ENCODE results near the gene PAEP. TPM values are rescaled to one million over a fixed set of nuclear protein-coding genes. Genes with fewer than 3 reads are reported as not detected.

PAEP gene
- total RNA-seq, 1 experiment from 2014 or later, result not detected

DNA sequence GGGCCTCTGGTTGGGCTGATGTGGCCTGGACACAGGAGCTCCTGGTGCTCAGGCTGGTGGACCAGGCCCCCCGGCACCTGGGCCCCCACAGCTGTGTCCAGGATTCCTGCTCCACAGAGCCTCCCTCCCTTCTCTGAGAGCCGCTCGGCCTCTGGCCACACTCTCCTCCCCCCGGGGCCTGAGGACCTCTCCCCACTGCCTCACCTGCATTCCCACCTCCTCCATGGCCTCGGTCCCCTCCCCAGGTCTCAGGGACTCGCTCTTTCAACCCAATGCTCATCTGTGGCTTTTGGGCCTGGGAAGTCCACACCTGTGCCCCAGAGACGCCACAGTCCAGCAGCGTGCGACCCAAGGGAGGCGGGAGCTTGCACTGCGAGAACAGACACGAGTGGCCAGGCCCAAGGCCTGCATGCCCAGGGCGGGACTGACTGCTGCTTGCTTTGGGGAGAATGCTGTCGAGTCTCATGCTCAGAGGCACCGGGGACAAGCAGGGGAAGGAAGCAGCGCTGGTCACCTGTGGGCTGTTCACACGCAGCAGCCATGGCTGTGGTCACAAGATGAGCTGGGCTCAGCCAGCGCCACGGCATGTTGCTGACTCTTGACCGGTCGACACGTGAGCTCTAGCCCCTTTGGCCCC is 14.6 kb downstream of the PAEP start:
- Mint-ChIP-seq H3K27ac (ENCODE audit: low read depth, unreplicated experiment) (no peak overlapping the region), H3K4me1 (ENCODE audit: insufficient read depth, unreplicated experiment) (no peaks in the 10 kb centered on the region), H3K9me3 (ENCODE audit: unreplicated experiment) (no peaks in the 10 kb centered on the region), H3K27me3 (ENCODE audit: insufficient read depth, unreplicated experiment) (no peaks in the 10 kb centered on the region), H3K4me3 (ENCODE audit: unreplicated experiment) (no peak overlapping the region), H3K36me3 (ENCODE audit: insufficient read depth, unreplicated experiment) (no peaks in the 10 kb centered on the region)
- intact Hi-C loops (cut with micrococcal nuclease), result no loop called here
- POLR2A ChIA-PET, result no interaction called here
- BruUV-seq (replicated peaks), result no TSS peak
- no peak for TF ChIP-seq CTCF (IDR thresholded peaks at IDR 0.05; ENCODE audit: unreplicated experiment)
- no peak for DNase-seq (ENCODE audit: unreplicated experiment)
- CTCF ChIA-PET, result interaction anchor here (0.6 kb wide), 1 partner anchor 133 kb away, joined by 3 read pairs; no protein-coding TSS in a partner anchor

DNA sequence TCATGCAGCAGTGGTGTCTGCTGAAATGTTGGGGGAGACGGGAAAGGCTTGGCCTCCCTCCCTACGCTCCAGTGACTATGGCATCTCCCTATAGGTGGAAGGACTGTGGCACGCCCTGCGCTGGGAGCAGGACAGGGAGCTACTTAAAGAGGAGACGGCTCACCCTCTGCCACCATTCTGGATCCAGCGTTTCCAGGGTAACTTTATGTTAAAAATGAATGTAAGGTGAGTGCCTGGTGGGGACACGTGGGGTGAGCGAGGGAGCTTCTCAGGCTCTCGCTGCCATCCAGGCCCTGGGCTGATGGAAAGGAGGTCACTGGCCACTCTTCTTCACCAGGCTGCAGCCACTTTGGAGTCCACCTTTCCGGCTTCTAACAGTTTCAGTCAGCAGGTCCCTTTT is 15.7 kb downstream of the PAEP start:
- no TSS peak for BruUV-seq (replicated peaks)
- no peak for TF ChIP-seq CTCF (IDR thresholded peaks at IDR 0.05; ENCODE audit: unreplicated experiment)
- ChIA-PET CTCF (no interaction called here), POLR2A (no interaction called here)
- Mint-ChIP-seq H3K27ac (ENCODE audit: low read depth, unreplicated experiment) (no peak overlapping the region), H3K4me1 (ENCODE audit: insufficient read depth, unreplicated experiment) (no peaks in the 10 kb centered on the region), H3K36me3 (ENCODE audit: insufficient read depth, unreplicated experiment) (no peaks in the 10 kb centered on the region), H3K4me3 (ENCODE audit: unreplicated experiment) (no peak overlapping the region), H3K27me3 (ENCODE audit: insufficient read depth, unreplicated experiment) (no peaks in the 10 kb centered on the region), H3K9me3 (ENCODE audit: unreplicated experiment) (no peaks in the 10 kb centered on the region)
- DNase-seq (ENCODE audit: unreplicated experiment), result no peak
- intact Hi-C loops (cut with micrococcal nuclease), result no loop called here

DNA sequence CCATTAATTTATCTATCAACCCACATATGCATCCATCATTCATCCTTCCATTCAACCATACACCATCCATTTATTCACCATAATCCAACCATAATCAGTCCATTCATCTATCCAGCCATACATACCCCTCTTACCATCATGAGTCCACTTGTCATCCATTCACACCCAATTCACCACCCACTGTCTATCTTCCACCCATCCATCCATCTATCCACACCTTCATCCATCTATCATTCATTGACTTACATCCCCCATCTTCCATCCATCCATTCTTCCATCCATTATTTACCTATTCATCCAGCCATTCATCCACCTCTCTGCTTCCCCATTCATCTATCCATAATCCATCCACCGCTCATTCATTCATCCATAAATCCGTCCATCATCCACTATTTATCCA is 17.8 kb downstream of the PAEP start:
- POLR2A ChIA-PET, result no interaction called here
- no TSS peak for BruUV-seq (replicated peaks)
- no peaks in the 10 kb centered on the region for H3K9me3 Mint-ChIP-seq (ENCODE audit: unreplicated experiment)
- no peaks in the 10 kb centered on the region for H3K36me3 Mint-ChIP-seq (ENCODE audit: insufficient read depth, unreplicated experiment)
- CTCF ChIA-PET, result no interaction called here
- TF ChIP-seq CTCF (IDR thresholded peaks at IDR 0.05; ENCODE audit: unreplicated experiment), result no peak
- H3K27me3 Mint-ChIP-seq (ENCODE audit: insufficient read depth, unreplicated experiment), result no peaks in the 10 kb centered on the region
- intact Hi-C loops (cut with micrococcal nuclease), result no loop called here
- no peak for DNase-seq (ENCODE audit: unreplicated experiment)
- H3K4me1 Mint-ChIP-seq (ENCODE audit: insufficient read depth, unreplicated experiment), result no peaks in the 10 kb centered on the region
- H3K4me3 Mint-ChIP-seq (ENCODE audit: unreplicated experiment), result no peak overlapping the region
- H3K27ac Mint-ChIP-seq (ENCODE audit: low read depth, unreplicated experiment), result no peak overlapping the region

DNA sequence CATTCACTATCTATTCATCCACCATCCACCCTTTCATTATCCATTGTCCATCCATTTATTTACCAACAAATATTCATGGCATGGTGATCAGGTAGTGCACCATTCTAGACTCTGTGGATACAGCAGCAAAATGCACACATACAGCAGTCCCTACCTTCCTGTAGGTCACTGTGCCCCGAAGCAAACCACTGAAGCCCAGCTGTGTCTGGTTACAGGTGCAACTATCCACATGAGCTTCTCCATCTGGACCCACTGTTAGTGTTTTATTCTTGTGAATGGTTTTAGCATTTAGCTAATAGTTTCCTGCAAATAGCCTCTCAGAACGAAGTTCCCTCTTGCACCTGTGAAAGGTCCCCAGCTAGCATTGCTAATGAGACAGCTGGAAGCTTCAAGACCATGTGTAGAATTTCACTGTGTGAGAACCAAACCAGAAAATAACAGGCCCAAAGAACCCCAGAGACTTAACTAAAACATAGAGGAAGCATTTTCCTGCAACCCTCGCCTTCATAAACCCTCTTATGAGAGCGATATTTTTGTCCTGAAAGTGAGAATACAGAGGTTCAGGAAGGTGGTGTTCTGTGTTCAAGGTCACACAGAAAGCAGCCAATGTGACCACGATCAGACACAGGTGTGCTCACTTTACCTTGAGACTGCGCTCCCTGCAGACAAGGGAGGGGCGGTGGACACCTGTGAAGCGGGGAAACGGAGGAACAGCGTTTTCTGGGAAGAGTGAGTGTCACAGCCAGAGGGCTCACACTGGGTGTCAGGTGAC is 18.5 kb downstream of the PAEP start:
- CTCF ChIA-PET, result interaction anchor here (1.5 kb wide), 1 partner anchor 9 kb away, joined by 3 read pairs; no protein-coding TSS in a partner anchor
- Mint-ChIP-seq H3K9me3 (ENCODE audit: unreplicated experiment) (no peaks in the 10 kb centered on the region), H3K27me3 (ENCODE audit: insufficient read depth, unreplicated experiment) (no peaks in the 10 kb centered on the region), H3K4me1 (ENCODE audit: insufficient read depth, unreplicated experiment) (no peaks in the 10 kb centered on the region), H3K4me3 (ENCODE audit: unreplicated experiment) (no peak overlapping the region), H3K36me3 (ENCODE audit: insufficient read depth, unreplicated experiment) (no peaks in the 10 kb centered on the region), H3K27ac (ENCODE audit: low read depth, unreplicated experiment) (no peak overlapping the region)
- POLR2A ChIA-PET, result interaction anchor here (0.6 kb wide), 1 partner anchor 862 kb away, joined by 3 read pairs; no protein-coding TSS in a partner anchor
- no peak for DNase-seq (ENCODE audit: unreplicated experiment)
- no peak for TF ChIP-seq CTCF (IDR thresholded peaks at IDR 0.05; ENCODE audit: unreplicated experiment)
- intact Hi-C loops (cut with micrococcal nuclease), result no loop called here
- no TSS peak for BruUV-seq (replicated peaks)
